ENCODE measurements around the gene ZER1.

DNA sequence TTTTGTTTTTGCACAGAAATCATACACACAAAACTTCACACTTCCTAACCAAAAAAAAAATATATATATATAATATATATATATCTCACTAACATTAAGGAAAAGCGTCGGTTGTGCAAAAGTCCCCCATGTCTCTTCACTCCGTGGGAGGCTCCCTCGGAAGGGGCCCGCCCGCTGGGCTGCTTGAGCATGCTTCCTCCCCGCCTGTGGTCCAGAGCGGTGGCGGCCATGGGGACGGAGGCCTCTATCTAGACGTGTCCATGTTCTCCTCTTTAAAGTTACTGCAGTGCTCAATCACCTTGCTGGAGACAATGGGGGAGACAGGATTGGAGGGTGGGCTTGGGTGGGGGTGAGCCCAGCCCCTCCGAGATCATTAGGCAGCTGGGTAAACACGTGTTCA is 40.6 kb downstream of the ZER1 start:
- TF ChIP-seq, protein P1, sequence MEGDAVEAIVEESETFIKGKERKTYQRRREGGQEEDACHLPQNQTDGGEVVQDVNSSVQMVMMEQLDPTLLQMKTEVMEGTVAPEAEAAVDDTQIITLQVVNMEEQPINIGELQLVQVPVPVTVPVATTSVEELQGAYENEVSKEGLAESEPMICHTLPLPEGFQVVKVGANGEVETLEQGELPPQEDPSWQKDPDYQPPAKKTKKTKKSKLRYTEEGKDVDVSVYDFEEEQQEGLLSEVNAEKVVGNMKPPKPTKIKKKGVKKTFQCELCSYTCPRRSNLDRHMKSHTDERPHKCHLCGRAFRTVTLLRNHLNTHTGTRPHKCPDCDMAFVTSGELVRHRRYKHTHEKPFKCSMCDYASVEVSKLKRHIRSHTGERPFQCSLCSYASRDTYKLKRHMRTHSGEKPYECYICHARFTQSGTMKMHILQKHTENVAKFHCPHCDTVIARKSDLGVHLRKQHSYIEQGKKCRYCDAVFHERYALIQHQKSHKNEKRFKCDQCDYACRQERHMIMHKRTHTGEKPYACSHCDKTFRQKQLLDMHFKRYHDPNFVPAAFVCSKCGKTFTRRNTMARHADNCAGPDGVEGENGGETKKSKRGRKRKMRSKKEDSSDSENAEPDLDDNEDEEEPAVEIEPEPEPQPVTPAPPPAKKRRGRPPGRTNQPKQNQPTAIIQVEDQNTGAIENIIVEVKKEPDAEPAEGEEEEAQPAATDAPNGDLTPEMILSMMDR (conservative IDR thresholded peaks at IDR 0.05; ENCODE audit: low read depth, low read length): no peak
- TF ChIP-seq CEBPB (IDR thresholded peaks at IDR 0.05; ENCODE audit: low read depth, low read length) (no peak), POLR2A (IDR thresholded peaks at IDR 0.05; ENCODE audit: low read depth, low read length) (no peak), RAD21 (IDR thresholded peaks at IDR 0.05; ENCODE audit: low read length) (no peak), RFX5 (IDR thresholded peaks at IDR 0.05; ENCODE audit: low read depth, low read length) (no peak), CHD1 (IDR thresholded peaks at IDR 0.05; ENCODE audit: low read depth, low read length) (no peak), MAFK (IDR thresholded peaks at IDR 0.05; ENCODE audit: low read depth, low read length) (no peak), SMC3 (IDR thresholded peaks at IDR 0.05; ENCODE audit: low read depth, low read length) (no peak), MXI1 (IDR thresholded peaks at IDR 0.05; ENCODE audit: borderline replicate concordance, low read depth, low read length) (no peak), MAZ (IDR thresholded peaks at IDR 0.05; ENCODE audit: borderline replicate concordance, low read depth, low read length) (no peak)
- TF ChIP-seq, protein P2, sequence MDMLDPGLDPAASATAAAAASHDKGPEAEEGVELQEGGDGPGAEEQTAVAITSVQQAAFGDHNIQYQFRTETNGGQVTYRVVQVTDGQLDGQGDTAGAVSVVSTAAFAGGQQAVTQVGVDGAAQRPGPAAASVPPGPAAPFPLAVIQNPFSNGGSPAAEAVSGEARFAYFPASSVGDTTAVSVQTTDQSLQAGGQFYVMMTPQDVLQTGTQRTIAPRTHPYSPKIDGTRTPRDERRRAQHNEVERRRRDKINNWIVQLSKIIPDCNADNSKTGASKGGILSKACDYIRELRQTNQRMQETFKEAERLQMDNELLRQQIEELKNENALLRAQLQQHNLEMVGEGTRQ (IDR thresholded peaks at IDR 0.05; ENCODE audit: low read depth, low read length): no peak
- TF ChIP-seq, protein P3, sequence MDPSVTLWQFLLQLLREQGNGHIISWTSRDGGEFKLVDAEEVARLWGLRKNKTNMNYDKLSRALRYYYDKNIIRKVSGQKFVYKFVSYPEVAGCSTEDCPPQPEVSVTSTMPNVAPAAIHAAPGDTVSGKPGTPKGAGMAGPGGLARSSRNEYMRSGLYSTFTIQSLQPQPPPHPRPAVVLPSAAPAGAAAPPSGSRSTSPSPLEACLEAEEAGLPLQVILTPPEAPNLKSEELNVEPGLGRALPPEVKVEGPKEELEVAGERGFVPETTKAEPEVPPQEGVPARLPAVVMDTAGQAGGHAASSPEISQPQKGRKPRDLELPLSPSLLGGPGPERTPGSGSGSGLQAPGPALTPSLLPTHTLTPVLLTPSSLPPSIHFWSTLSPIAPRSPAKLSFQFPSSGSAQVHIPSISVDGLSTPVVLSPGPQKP (IDR thresholded peaks at IDR 0.05; ENCODE audit: borderline replicate concordance, low read depth, low read length): no peak
